Mammary epithelial cell (primary cell): ENCODE data around the gene RTTN.

Source experiments
- EZH2 ChIP-seq: IDR thresholded peaks from 2 replicates; pipeline ENCODE4 v1.6.1; 2012; ENCODE audit warnings: low read length, inconsistent platforms, borderline replicate concordance
- TF ChIP-seq, protein P1 (sequence below), 2 donors: IDR thresholded peaks in 1 of 2; conservative IDR thresholded peaks in 1 of 2; 2 replicates each; pipeline ENCODE4 v1.5.1; 2011 to 2012; ENCODE audit warnings: inconsistent platforms in 2 of 2, low read length in 2 of 2, mild to moderate bottlenecking in 2 of 2, control low read depth in 1 of 2, low read depth in 1 of 2; ENCODE audit not compliant: insufficient read depth in 1 of 2; ENCODE audit errors: extremely low read depth in 1 of 2

DNA sequence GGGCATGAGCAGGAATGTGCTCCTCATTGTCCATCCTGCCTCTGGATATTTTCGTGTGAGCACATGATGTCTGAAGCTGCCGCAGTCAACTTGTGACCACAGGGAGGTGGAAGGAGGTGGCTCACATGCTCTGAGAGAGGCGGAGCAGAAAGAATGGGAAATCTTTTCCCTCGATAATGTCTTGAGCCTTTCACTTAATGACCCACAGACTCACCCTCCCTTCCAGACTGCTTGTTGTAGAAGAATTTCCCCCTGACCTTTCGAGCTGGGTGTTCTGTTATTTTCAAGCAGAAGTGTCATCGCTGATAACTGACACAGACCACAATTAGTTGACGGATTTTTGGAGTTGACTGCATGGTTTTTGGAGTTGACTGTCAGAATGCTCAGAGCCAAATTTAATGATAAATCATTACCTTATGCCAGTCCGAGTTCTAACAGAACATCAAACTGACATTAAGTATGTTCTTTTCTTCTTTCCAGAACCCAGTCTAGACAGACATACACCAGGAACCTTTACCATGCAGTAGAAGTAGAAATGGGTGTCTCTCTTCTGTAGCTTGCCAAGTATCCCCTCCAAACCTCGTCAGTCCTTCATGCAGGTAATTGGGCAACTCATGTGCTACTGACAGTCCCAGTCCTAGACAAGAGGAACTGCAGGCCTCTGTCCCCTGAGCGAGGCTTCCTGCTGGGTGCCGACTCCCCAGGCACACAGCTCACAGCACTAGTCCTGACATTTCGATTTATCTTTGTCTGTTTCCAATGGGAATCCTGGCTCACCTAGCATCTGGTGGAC lies 29.4 kb upstream of the RTTN start:
- TF ChIP-seq, protein P1, sequence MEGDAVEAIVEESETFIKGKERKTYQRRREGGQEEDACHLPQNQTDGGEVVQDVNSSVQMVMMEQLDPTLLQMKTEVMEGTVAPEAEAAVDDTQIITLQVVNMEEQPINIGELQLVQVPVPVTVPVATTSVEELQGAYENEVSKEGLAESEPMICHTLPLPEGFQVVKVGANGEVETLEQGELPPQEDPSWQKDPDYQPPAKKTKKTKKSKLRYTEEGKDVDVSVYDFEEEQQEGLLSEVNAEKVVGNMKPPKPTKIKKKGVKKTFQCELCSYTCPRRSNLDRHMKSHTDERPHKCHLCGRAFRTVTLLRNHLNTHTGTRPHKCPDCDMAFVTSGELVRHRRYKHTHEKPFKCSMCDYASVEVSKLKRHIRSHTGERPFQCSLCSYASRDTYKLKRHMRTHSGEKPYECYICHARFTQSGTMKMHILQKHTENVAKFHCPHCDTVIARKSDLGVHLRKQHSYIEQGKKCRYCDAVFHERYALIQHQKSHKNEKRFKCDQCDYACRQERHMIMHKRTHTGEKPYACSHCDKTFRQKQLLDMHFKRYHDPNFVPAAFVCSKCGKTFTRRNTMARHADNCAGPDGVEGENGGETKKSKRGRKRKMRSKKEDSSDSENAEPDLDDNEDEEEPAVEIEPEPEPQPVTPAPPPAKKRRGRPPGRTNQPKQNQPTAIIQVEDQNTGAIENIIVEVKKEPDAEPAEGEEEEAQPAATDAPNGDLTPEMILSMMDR (conservative IDR thresholded peaks at IDR 0.05 in 1 of 2, IDR thresholded peaks at IDR 0.05 in 1 of 2; ENCODE audit: extremely low read depth in 1 of 2, insufficient read depth in 1 of 2, low read depth in 1 of 2, low read length in 2 of 2): no peak
- no peak for TF ChIP-seq EZH2
